Ishikawa (cell line): Measurements from ENCODE around the gene RIN3.

Experiments
- CEBPB ChIP-seq: IDR thresholded peaks from 2 replicates; pipeline ENCODE4 v1.6.1; 2012
- EP300 ChIP-seq: IDR thresholded peaks from 2 replicates; pipeline ENCODE4 v1.6.1; 2012; ENCODE audit warnings: borderline replicate concordance
- FOXM1 ChIP-seq: IDR thresholded peaks from 2 replicates; pipeline ENCODE4 v1.6.1; 2012; ENCODE audit warnings: low read depth, borderline replicate concordance
- NFIC ChIP-seq: IDR thresholded peaks from 2 replicates; pipeline ENCODE4 v1.6.1; 2012
- RAD21 ChIP-seq: IDR thresholded peaks from 2 replicates; pipeline ENCODE4 v1.6.1; 2012; ENCODE audit warnings: low read depth
- TAF1 ChIP-seq: IDR thresholded peaks from 2 replicates; pipeline ENCODE4 v1.6.1; 2012; ENCODE audit warnings: low read depth, mild to moderate bottlenecking
- TCF12 ChIP-seq: IDR thresholded peaks from 2 replicates; pipeline ENCODE4 v1.6.1; 2012; ENCODE audit warnings: low read depth
- TEAD4 ChIP-seq: IDR thresholded peaks from 2 replicates; pipeline ENCODE4 v1.6.1; 2012
- YY1 ChIP-seq: IDR thresholded peaks from 2 replicates; pipeline ENCODE4 v1.6.1; 2012; ENCODE audit warnings: low read depth
- ZBTB7A ChIP-seq: IDR thresholded peaks from 2 replicates; pipeline ENCODE4 v1.6.1; 2012; ENCODE audit warnings: low read depth
- TF ChIP-seq, protein P1 (sequence below): IDR thresholded peaks from 2 replicates; pipeline ENCODE4 v1.6.1; 2012
- TF ChIP-seq, protein P2 (sequence below): IDR thresholded peaks from 2 replicates; pipeline ENCODE4 v1.6.1; 2012
- TF ChIP-seq, protein P3 (sequence below): IDR thresholded peaks from 2 replicates; pipeline ENCODE4 v1.6.1; 2012; ENCODE audit warnings: low read depth, mild to moderate bottlenecking

DNA sequence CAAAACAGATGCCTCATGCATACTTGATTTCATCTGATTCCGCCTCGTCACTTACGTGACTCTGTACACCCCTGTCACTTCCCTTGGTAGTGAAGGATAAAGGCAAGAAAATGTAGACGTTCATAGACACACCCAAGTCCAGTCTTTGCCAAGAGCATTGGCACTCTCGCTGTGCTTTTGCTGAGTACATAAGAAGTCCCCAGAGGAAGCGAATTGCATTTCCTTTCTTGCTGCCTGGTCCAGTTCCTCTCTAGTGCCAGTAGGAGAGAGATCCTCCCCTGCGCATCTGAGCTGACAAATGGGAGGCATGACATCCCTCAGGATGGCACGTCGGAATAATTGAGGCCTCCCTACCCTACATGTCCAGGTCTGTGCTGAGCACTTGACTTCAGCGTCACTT is 21.3 kb upstream of the RIN3 start:
- TF ChIP-seq TAF1 (no peak), TCF12 (no peak), TEAD4 (no peak), EP300 (no peak), RAD21 (no peak), FOXM1 (no peak), YY1 (no peak), ZBTB7A (no peak), CEBPB (no peak), NFIC (no peak)
- TF ChIP-seq, protein P1, sequence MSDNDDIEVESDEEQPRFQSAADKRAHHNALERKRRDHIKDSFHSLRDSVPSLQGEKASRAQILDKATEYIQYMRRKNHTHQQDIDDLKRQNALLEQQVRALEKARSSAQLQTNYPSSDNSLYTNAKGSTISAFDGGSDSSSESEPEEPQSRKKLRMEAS = no peak
- TF ChIP-seq, protein P2, sequence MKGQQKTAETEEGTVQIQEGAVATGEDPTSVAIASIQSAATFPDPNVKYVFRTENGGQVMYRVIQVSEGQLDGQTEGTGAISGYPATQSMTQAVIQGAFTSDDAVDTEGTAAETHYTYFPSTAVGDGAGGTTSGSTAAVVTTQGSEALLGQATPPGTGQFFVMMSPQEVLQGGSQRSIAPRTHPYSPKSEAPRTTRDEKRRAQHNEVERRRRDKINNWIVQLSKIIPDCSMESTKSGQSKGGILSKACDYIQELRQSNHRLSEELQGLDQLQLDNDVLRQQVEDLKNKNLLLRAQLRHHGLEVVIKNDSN = no peak
- TF ChIP-seq, protein P3, sequence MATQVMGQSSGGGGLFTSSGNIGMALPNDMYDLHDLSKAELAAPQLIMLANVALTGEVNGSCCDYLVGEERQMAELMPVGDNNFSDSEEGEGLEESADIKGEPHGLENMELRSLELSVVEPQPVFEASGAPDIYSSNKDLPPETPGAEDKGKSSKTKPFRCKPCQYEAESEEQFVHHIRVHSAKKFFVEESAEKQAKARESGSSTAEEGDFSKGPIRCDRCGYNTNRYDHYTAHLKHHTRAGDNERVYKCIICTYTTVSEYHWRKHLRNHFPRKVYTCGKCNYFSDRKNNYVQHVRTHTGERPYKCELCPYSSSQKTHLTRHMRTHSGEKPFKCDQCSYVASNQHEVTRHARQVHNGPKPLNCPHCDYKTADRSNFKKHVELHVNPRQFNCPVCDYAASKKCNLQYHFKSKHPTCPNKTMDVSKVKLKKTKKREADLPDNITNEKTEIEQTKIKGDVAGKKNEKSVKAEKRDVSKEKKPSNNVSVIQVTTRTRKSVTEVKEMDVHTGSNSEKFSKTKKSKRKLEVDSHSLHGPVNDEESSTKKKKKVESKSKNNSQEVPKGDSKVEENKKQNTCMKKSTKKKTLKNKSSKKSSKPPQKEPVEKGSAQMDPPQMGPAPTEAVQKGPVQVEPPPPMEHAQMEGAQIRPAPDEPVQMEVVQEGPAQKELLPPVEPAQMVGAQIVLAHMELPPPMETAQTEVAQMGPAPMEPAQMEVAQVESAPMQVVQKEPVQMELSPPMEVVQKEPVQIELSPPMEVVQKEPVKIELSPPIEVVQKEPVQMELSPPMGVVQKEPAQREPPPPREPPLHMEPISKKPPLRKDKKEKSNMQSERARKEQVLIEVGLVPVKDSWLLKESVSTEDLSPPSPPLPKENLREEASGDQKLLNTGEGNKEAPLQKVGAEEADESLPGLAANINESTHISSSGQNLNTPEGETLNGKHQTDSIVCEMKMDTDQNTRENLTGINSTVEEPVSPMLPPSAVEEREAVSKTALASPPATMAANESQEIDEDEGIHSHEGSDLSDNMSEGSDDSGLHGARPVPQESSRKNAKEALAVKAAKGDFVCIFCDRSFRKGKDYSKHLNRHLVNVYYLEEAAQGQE = no peak
